Uterus (tissue), 4 donors: ENCODE results near the gene UMODL1. TPM values are rescaled to one million over a fixed set of nuclear protein-coding genes. Genes with fewer than 3 reads are reported as not detected.

ENCODE experiments used
- DNase-seq, 2 donors: peaks; one replicate each; pipeline ENCODE4 v3.0.0-alpha.2; 2019 to 2020
- H3K27ac ChIP-seq, 2 donors: fragments of 200-600 bp; sonication (generic); 1 replicate in 1 of 2; 2 replicates in 1 of 2; pipeline ENCODE4 v1.5.1; 2016 to 2018
- H3K27me3 ChIP-seq, 2 donors: fragments of 200-600 bp; sonication (generic); one replicate each; pipeline ENCODE4 v1.5.1; 2018 to 2019; ENCODE audit warnings: control low read depth in 1 of 2
- H3K36me3 ChIP-seq, 2 donors: fragments of 200-600 bp; sonication (generic); one replicate each; pipeline ENCODE4 v1.5.1; 2019; ENCODE audit warnings: control low read depth in 1 of 2
- H3K4me1 ChIP-seq, 2 donors: fragments of 200-600 bp; sonication (generic); one replicate each; pipeline ENCODE4 v1.5.1; 2018 to 2019; ENCODE audit warnings: control low read depth in 1 of 2
- H3K4me3 ChIP-seq, 2 donors: fragments of 200-600 bp; sonication (generic); 1 replicate in 1 of 2; 2 replicates in 1 of 2; pipeline ENCODE4 v1.5.1; 2018 to 2019; ENCODE audit warnings: mild to moderate bottlenecking in 1 of 2
- H3K9me3 ChIP-seq, 2 donors: fragments of 200-600 bp; sonication (generic); one replicate each; pipeline ENCODE4 v1.5.1; 2019; ENCODE audit warnings: control low read depth in 1 of 2
- POLR2A ChIP-seq, 2 donors: fragments of 450-650 bp; IDR thresholded peaks; one replicate each; pipeline ENCODE4 v1.6.1; 2016; ENCODE audit warnings: antibody characterized with exemption in 2 of 2, mild to moderate bottlenecking in 1 of 2, moderate library complexity in 1 of 2
- intact Hi-C: fragments of 100-400 bp; cut with DNase I; formaldehyde crosslinking; loops from one replicate; pipeline ENCODE4 v1.15.1; 2023; ENCODE audit warnings: low total_unique reads
- total RNA-seq, 4 donors: library from RNA; depleted of rRNA in 3 of 4; stranded (reverse); fragments of >200 nt in 3 of 4; gene quantifications; one replicate each; pipeline versions ENCODE4 v1.1.0 to v1.2.4, GENCODE V29; 2014 to 2023
- TF ChIP-seq, protein P1 (sequence below), 4 experiments: fragments of 200-600 bp in 2 of 4; fragments of 450-650 bp in 2 of 4; sonication (generic) in 2 of 4; IDR thresholded peaks; one replicate each; pipeline ENCODE4 v1.5.1; 2016 to 2019; ENCODE audit warnings: antibody characterized with exemption in 4 of 4, mild to moderate bottlenecking in 2 of 4, moderate library complexity in 1 of 4
- donor health status: DM: yes; HTN: yes; CAD: no.

The UMODL1 gene
- total RNA-seq, 4 donors from 2014 or later: not detected

DNA sequence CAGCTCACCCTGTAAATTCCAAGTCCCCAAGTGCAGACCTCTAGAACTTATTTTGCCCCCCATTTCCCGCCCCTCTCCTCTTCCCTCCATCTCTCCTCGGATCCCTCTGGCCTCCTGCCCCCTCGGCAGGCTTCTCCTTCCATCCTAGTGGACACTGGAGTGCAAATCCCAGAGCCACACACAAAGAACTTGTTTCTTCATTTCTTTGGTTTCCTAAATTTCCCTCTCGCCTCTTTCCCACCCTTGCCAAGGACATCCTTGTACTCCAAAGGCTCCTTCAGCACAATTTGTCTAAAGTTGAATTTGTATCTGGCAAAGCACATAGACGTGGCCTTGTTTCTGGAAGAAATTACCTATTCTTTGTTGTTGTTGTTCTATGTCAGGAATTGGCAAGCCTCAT lies 17.5 kb downstream of the UMODL1 start:
- H3K36me3 ChIP-seq: no peaks in the 10 kb centered on the region
- H3K4me3 ChIP-seq: no peak overlapping the region
- no peak for DNase-seq
- TF ChIP-seq, protein P1, sequence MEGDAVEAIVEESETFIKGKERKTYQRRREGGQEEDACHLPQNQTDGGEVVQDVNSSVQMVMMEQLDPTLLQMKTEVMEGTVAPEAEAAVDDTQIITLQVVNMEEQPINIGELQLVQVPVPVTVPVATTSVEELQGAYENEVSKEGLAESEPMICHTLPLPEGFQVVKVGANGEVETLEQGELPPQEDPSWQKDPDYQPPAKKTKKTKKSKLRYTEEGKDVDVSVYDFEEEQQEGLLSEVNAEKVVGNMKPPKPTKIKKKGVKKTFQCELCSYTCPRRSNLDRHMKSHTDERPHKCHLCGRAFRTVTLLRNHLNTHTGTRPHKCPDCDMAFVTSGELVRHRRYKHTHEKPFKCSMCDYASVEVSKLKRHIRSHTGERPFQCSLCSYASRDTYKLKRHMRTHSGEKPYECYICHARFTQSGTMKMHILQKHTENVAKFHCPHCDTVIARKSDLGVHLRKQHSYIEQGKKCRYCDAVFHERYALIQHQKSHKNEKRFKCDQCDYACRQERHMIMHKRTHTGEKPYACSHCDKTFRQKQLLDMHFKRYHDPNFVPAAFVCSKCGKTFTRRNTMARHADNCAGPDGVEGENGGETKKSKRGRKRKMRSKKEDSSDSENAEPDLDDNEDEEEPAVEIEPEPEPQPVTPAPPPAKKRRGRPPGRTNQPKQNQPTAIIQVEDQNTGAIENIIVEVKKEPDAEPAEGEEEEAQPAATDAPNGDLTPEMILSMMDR (IDR thresholded peaks at IDR 0.05): no peak
- TF ChIP-seq POLR2A (IDR thresholded peaks at IDR 0.05): no peak
- no peak overlapping the region for H3K27ac ChIP-seq
- no peaks in the 10 kb centered on the region for H3K27me3 ChIP-seq
- no peaks in the 10 kb centered on the region for H3K4me1 ChIP-seq
- intact Hi-C loops: no loop called here
- no peaks in the 10 kb centered on the region for H3K9me3 ChIP-seq

- intact Hi-C loops: no loop called here
- H3K4me3 ChIP-seq: no peak overlapping the region
- TF ChIP-seq, protein P1 (IDR thresholded peaks at IDR 0.05): no peak
- no peak for TF ChIP-seq POLR2A (IDR thresholded peaks at IDR 0.05)
Observed at GRCh38 chr21:42089093-42089631, 18.0 kb downstream of the UMODL1 start.

GRCh38 chr21:42089665-42090310 lies 18.7 kb downstream of the UMODL1 start:
- no peak overlapping the region for H3K27ac ChIP-seq
- no peaks in the 10 kb centered on the region for H3K36me3 ChIP-seq
- H3K27me3 ChIP-seq: no peaks in the 10 kb centered on the region
- no peak overlapping the region for H3K4me3 ChIP-seq
- TF ChIP-seq, protein P1 (IDR thresholded peaks at IDR 0.05): no peak
- TF ChIP-seq POLR2A (IDR thresholded peaks at IDR 0.05): no peak
- intact Hi-C loops: no loop called here
- DNase-seq: no peak
- no peaks in the 10 kb centered on the region for H3K9me3 ChIP-seq
- no peaks in the 10 kb centered on the region for H3K4me1 ChIP-seq

More at GRCh38 chr21:42089093-42089631, 18.0 kb downstream of the UMODL1 start:
- H3K9me3 ChIP-seq: no peaks in the 10 kb centered on the region
- H3K36me3 ChIP-seq: no peaks in the 10 kb centered on the region
- no peaks in the 10 kb centered on the region for H3K4me1 ChIP-seq
- no peak overlapping the region for H3K27ac ChIP-seq
- DNase-seq: no peak
- H3K27me3 ChIP-seq: no peaks in the 10 kb centered on the region

DNA sequence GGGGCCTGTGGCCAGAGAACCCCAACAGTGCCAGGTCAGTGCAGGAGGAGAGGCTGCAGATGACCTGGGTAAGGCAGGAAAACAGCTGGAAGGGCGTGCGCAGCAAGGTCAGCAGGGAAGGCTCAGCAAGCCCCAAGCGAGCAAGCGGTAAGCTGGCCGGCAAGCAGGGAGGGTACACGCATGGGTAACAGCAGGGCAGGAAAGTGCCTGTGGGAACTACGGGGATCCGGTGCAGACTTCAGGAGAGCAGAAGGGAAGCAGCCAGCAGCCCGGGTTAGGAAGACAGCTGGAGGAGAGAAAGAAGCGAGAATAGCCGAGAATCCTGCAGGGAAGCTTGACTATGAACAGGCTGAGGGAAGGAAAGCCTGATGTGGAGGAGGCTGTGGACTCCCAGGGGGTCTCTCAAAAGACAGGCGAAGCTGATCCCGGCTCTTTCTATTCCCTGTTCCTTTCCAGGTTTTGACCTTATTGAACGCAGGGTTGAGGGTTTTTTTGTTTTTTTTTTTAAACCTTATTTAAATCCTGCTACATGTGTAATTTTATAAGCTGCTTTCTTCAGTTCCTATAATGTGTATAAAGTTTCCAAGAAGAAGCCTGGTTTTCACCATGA lies 20.9 kb downstream of the UMODL1 start:
- no peak for TF ChIP-seq POLR2A (IDR thresholded peaks at IDR 0.05)
- TF ChIP-seq, protein P1 (IDR thresholded peaks at IDR 0.05): no peak
- no peak for DNase-seq
- Histone ChIP-seq H3K27ac (no peak overlapping the region), H3K9me3 (no peaks in the 10 kb centered on the region), H3K27me3 (no peaks in the 10 kb centered on the region), H3K36me3 (no peaks in the 10 kb centered on the region), H3K4me3 (no peak overlapping the region), H3K4me1 (no peaks in the 10 kb centered on the region)
- intact Hi-C loops: no loop called here

- Histone ChIP-seq H3K36me3 (no peaks in the 10 kb centered on the region), H3K9me3 (no peaks in the 10 kb centered on the region), H3K4me3 (no peak overlapping the region), H3K27ac (no peak overlapping the region), H3K27me3 (no peaks in the 10 kb centered on the region), H3K4me1 (no peaks in the 10 kb centered on the region)
- DNase-seq: no peak
- no peak for TF ChIP-seq POLR2A (IDR thresholded peaks at IDR 0.05)
- TF ChIP-seq, protein P1 (IDR thresholded peaks at IDR 0.05): no peak
- intact Hi-C loops: no loop called here
Observed at GRCh38 chr21:42092771-42093170, 21.7 kb downstream of the UMODL1 start.
